ENCODE results near the gene SERINC1.

The SERINC1 gene

GRCh38 chr6:122394016-122394415 is 77.6 kb downstream of the SERINC1 start:
- DNase-seq (ENCODE audit: low read depth in 1 of 2, low spot score in 1 of 2): no peak

GRCh38 chr6:122393351-122393896 is 78.2 kb downstream of the SERINC1 start:
- DNase-seq (ENCODE audit: low read depth in 1 of 2, low spot score in 1 of 2): no peak
